T47D (cell line): ENCODE measurements around the gene MYH10.

ENCODE experiments used
- DNase-seq, 2 experiments: peaks; one replicate each; pipeline versions ENCODE4 v3.0.0 to v3.0.0-alpha.2; 2011 to 2012; ENCODE audit warnings: low read depth in 1 of 2, low spot score in 1 of 2
- JUND ChIP-seq: IDR thresholded peaks from 2 replicates; pipeline ENCODE4 v1.6.1; 2012; ENCODE audit warnings: low read depth
- in situ Hi-C: cut with HindIII; loops from 2 replicates; pipeline ENCODE4 v1.10.0; 2016; ENCODE audit warnings: low sequenced_read_pairs, low pct_unique_long_range_greater_than_20kb

MYH10 gene

DNA sequence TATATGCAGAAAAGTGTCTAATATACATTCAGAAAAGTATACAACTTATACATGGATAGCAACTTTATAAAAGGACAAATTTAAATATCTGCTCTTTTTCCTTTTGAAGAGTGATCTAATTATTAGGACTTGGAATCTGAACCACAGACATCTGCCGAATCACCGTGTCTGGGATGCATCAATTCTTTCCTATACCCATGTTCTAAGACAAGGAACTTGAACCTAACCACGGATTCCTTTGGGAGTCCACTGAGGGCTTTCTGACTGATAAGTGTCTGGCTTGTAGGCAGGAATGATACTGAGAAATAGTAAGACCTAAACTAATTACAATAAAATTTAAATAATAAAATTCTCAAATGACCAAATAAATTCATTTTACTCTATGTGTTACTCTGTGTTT, 140.7 kb downstream of the MYH10 start:
- in situ Hi-C loops: no loop called here
- DNase-seq: no peak
- no peak for TF ChIP-seq JUND

DNA sequence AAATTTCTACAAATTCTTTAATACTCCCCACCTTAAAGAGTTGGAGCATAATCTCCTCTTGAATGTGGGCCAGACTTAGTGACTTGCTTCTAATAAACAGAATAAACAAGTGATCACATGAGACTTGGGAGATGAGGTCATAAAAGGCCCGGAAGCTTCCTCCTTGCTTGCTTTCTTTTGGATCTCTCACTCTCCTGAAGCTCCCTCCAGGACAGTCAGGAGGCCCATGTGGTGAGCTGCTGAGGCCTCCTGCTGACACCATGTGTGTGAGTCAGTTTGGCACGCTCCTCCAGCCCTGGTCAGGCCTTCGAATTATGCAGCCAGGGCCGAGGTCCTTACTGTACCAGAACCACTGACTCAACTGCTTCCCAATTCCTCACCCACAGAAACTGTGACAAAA, 141.6 kb downstream of the MYH10 start:
- in situ Hi-C loops: no loop called here
- no peak for TF ChIP-seq JUND
- DNase-seq: peak in 1 of 2 experiments; percentile 22

DNA sequence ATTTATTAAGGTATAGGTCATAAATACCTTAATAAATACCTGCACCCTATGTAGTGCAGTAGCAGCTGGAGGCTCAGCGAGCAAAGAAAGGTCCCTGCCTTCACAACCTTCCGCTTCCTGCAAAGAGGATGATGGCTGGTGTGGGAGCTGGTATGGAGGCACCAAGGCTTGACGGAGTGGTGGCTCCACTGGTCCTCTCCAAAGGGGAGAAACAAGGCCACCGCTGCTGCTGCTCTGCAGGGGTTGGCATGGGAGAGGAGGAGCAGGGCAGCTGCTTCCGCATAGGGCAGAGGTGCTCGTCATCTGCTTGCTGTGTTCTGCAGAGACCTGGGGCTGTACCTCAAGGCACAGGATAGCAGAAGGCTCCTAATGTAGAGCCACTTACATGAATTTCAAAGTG, 142.0 kb downstream of the MYH10 start:
- TF ChIP-seq JUND: no peak
- in situ Hi-C loops: no loop called here

DNA sequence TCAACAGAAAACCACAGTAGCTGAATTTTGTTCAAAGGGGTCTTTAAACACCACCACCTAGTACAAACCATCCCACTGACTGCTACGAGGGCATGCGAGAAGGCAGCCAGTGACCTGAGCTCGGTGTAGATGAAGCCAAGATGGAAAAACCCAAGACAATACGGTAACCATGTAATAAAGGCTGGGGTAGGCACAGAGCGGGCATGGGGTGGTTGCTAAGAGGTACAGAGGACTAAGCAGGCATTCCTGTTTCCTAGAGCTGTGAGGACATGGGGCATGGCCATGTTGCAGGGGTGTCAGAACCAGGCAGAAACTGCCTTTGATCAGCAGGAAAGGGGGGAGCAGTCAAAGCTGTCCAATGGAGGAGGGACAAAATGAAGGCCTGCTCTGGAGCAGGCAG, 142.8 kb downstream of the MYH10 start:
- DNase-seq: no peak
- in situ Hi-C loops: no loop called here
- no peak for TF ChIP-seq JUND

More for the DNA sequence above, 142.0 kb downstream of the MYH10 start:
- no peak for DNase-seq

DNA sequence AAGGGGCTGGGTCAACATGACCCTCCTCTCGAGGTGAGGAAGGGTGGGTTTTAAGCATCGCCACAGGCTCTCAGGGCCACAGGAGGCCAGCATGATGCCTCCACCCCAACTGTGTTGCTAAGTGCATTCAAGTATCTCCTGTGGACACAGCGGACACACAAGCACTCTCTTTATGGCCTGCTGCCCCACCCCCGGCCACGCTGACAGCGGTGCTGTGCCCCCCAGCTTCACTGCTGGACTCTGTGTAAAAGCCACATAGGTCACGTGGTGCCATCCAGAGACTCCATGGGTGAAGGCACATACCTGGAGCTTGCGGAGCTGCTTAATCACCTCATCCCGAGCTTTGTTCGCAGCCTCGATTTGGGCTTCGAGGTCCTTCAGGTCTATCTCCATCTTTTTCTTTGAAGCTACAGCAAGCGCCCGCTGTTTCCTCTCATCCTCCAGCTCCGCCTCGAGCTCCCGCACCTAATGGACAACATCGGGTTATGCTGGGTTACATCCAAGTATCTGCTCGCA, 143.3 kb downstream of the MYH10 start:
- TF ChIP-seq JUND: no peak
- in situ Hi-C loops: no loop called here
- DNase-seq: no peak

DNA sequence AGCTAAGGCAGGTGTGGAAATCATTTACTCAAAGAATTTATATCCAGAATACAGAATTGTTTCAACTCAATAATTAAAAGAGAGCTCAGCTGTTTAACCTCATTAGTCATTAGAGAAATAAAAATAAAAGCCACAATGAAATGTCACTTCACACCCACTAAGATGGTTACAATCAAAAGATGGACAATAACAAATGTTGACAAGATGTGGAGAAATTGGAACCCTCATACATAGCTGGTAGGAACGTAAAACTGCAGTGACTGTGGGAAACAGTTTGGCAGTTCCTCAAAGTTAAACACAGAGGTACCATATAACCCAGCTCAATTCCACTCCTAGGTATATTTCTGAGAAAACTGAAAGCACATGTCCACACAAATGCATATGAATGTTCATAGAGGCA, 145.0 kb downstream of the MYH10 start:
- no peak for TF ChIP-seq JUND
- DNase-seq: no peak
- in situ Hi-C loops: no loop called here

DNA sequence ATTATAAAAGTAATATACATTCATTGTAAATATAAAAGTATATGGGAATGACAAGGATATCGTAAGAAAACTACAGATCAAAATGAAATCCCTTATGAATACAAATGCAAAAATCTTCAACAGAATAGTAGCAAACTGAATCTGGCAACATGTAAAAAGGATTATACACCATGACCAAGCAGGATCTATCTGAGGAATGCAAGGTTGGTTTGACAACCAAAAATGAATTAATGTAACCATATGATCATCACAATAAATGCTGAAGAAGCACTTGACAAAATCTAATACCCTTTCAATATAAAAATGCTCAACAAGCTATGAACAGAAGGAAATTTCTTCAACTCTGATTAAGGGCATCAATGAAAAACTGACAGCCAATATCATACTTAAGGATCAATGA, 146.1 kb downstream of the MYH10 start:
- no peak for TF ChIP-seq JUND
- no peak for DNase-seq
- in situ Hi-C loops: no loop called here

DNA sequence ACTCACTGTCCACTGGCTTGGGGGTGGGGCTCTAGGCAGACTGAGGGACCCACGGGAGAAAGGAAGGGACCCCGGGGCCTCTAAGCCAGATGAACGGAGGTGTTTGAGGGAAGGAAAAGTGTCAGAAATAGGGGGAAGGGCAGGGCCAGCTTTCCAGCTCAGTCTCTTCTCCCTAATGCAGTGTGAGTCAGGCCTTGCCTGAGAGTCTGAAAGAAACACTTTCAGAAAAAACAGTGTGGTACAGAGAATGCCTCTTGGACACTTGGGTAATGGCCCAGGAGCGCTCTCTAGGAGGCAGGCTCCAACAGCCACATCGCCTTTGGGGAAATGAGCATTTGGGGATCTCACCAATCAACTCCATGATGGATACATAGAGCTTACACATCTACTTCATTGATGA, 148.0 kb downstream of the MYH10 start:
- no peak for DNase-seq
- no peak for TF ChIP-seq JUND
- in situ Hi-C loops: no loop called here

DNA sequence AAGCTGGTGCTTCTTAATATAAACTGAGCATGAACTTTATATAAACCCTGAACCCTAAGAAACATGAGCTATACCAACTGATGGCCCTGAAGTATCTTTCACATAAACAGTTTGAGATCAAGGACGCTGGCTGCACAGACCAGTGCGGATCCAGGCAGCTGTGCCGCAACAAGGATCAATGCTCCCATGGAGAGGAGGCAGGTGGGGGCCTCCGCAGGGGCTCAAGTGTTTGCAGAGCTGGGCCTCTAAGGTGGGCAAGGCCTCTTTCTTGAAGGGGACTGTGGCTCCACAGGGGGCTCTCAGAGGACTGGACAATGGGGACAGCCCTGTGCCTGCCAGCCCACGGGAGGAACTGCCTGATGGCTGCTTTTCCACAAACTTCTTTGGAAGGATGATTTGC, 148.8 kb downstream of the MYH10 start:
- in situ Hi-C loops: no loop called here
- no peak for DNase-seq
- TF ChIP-seq JUND: no peak

DNA sequence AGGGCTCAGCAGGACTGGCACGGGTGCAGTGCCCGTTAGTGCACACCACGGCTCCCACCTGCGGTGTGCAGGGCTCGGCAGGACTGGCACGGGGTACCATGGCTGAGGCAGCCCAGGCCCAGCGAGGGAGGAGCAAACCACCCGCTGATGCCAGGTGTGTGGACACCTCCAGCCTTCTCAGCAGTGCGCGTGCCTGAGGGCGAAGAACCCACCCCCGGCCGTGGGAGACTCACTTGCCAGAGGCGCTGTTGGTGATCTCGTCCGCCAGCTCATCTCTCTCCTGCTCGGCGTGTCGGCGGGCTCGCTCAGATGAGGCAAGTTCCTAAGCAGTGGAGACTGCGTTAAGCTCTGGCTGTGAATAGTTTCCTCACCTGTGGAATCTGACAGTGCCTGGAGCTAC, 149.4 kb downstream of the MYH10 start:
- TF ChIP-seq JUND: no peak
- peak in 1 of 2 experiments; percentile 26 for DNase-seq
- in situ Hi-C loops: no loop called here

DNA sequence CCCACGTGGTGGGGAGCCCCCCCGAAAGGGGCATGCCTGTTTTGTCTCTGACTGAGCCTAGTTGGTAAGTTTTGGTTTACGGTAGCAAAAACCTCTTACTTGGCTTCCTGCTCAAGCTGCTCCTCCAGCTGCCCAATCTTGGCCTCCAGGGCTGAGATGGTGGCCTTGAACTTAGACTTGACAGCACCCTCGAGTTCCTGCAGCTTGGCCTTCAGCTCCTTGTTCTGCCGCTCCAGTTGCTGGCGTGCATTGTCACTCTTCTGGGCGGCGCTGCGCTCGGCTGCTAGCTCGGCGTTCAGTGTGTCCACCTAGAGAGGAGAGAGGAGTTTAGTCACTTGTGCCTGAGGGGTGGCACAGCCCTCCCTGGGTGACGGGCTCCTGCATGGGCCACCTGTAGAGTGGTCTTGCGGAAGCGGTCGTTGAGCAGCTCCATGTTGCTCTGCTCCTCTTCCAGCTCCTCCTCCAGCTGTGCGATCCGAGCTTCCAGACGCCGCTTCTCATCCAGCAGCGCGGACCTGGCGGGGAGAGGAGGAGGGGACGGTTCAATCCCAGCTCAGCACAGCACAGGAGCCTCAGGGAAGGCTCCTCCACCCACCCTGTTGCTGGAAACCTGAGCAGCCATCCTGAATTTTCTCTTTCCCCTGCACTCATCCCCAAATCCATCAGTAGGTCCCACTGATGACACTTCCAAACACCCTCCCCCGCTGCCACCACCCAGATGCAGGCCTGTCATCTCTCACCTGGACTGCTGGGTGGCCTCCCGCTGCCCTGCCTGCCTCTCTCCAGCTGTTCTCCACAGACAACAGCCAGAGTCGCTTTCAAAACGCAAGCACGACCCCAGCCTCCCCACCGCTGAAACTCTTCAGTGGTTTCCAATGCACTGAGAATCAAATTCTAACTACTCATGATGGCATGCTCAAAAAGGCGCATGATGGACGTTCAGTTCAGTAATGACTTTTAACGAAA, 150.2 kb downstream of the MYH10 start:
- no peak for DNase-seq
- no peak for TF ChIP-seq JUND
- in situ Hi-C loops: no loop called here

DNA sequence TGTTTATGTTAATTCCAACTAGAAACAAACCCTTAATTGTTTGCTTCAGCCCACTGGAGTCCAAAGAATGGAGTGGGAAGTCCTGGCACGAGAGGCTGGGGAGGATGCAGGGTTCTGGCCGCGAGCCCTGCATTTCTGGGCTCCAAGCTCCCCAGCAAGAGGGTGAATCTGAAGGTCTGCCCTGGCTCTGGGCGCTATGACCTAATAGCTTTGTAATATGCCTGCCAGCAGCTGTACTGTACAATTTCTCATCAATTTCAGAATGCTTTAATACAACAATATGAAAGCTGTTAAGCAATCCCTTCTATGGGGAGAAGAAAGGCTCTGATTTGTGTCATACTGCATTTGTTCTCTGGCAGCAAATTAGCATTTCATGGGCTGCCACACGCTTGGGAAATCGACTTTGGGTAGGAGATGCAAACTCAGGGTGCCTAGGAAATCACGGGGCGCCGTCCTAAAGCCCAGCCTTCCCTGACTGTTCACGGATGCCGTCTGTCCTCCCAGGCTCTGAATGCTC, 151.0 kb downstream of the MYH10 start:
- in situ Hi-C loops: no loop called here
- no peak for DNase-seq
- TF ChIP-seq JUND: no peak

DNA sequence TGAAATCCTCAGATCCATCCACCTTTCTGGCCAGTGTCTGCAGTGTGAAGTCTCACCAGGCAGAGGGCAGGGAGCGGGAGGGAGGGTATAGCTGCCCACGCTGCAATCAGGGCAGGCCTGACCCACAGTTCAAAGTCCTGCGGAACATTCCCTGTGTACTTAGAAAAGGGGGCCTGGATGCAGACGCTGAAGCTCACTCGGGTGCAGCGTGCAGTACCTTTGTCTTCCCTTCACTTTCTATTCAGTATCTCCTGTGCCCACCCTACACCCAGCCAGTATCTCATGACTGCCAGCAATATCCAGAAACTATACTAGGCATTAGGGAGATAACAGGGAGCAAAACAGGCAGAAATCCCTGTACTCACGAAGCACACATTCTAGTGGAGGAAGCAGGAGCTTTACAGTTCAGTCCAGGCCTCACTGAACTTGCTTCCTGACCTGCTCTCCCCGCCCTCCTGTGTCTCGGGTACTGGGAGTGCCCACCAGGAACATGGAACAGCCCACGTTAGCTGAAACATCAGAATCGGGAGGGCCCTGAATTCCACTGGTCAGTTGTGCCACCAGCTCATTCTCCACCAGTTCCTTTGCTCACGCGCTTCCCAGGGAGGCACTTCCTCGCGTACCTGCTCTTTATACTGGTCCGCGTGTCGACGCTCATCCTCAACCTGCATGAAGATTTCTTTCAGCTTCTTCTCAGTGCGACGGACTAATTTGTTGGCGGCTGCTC, 152.6 kb downstream of the MYH10 start:
- TF ChIP-seq JUND: no peak
- no peak for DNase-seq
- in situ Hi-C loops: no loop called here
